Measurements from ENCODE around the gene LDHD. TPM values are rescaled to one million over a fixed set of nuclear protein-coding genes. Genes with fewer than 3 reads are reported as not detected.

Gene LDHD
- total RNA-seq, 6 experiments from 2014 or later = 0.58 to 2.0 (median 0.77) TPM

DNA sequence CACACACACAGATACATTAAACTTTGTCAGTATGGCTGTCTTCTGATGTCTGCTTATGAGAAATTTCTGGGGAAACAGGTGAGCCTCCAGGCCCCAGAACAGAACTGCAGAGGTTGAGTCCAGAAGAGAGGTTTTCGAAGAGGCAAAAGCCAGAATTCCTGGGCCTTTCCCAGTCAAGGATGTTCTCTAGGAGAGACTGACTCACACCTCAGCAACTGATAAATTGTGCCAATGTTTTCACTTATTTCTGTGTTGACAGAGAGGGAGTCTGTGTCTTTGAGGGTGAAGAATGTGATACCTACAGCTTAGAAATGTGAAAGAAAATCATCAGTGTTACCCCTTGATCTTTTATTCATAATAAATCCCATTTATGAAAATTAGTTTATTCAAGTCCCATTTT is 30.3 kb downstream of the LDHD start:
- peaks cover 28% of the 10 kb centered on the region for H3K4me1 Mint-ChIP-seq (ENCODE audit: low read depth)
- H3K4me3 Mint-ChIP-seq = no peak overlapping the region
- no peaks in the 10 kb centered on the region; the same call in 1 of the 2 replicates for H3K27me3 Mint-ChIP-seq (ENCODE audit: insufficient read depth)
- H3K27ac Mint-ChIP-seq = no peak overlapping the region
- peaks cover 8% of the 10 kb centered on the region; the same call in 1 of the 2 replicates for H3K36me3 Mint-ChIP-seq (ENCODE audit: low read depth)
- DNase-seq = no peak
- H3K9me3 Mint-ChIP-seq = no peaks in the 10 kb centered on the region
- TF ChIP-seq, protein P1, sequence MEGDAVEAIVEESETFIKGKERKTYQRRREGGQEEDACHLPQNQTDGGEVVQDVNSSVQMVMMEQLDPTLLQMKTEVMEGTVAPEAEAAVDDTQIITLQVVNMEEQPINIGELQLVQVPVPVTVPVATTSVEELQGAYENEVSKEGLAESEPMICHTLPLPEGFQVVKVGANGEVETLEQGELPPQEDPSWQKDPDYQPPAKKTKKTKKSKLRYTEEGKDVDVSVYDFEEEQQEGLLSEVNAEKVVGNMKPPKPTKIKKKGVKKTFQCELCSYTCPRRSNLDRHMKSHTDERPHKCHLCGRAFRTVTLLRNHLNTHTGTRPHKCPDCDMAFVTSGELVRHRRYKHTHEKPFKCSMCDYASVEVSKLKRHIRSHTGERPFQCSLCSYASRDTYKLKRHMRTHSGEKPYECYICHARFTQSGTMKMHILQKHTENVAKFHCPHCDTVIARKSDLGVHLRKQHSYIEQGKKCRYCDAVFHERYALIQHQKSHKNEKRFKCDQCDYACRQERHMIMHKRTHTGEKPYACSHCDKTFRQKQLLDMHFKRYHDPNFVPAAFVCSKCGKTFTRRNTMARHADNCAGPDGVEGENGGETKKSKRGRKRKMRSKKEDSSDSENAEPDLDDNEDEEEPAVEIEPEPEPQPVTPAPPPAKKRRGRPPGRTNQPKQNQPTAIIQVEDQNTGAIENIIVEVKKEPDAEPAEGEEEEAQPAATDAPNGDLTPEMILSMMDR (IDR thresholded peaks at IDR 0.05) = no peak

DNA sequence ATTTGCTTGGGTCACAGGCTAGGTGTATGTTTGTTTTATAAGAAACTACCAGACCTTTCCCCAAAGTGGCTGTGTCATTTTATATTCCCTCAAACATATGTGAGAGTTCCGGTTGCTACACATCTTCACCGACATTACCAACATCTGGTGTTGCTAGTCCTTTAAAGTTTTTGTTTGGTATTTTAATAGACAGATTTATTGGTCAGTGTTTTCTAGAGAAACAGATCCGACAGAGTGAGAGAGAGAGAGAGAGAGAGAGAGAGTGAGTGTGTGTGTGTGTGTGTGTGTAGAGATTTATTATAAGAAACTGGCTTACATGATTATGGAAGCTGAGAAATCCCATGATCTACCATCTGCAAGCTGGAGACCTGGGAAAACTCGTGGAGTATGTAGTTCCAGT is 31.0 kb downstream of the LDHD start:
- no peaks in the 10 kb centered on the region for H3K9me3 Mint-ChIP-seq
- no peak for DNase-seq
- H3K27ac Mint-ChIP-seq = no peak overlapping the region
- no peak overlapping the region for H3K4me3 Mint-ChIP-seq
- TF ChIP-seq, protein P1 (IDR thresholded peaks at IDR 0.05) = no peak
- H3K4me1 Mint-ChIP-seq (ENCODE audit: low read depth) = peaks cover 30% of the 10 kb centered on the region
- H3K36me3 Mint-ChIP-seq (ENCODE audit: low read depth) = peaks cover 8% of the 10 kb centered on the region; the same call in 1 of the 2 replicates
- H3K27me3 Mint-ChIP-seq (ENCODE audit: insufficient read depth) = no peaks in the 10 kb centered on the region; the same call in 1 of the 2 replicates

DNA sequence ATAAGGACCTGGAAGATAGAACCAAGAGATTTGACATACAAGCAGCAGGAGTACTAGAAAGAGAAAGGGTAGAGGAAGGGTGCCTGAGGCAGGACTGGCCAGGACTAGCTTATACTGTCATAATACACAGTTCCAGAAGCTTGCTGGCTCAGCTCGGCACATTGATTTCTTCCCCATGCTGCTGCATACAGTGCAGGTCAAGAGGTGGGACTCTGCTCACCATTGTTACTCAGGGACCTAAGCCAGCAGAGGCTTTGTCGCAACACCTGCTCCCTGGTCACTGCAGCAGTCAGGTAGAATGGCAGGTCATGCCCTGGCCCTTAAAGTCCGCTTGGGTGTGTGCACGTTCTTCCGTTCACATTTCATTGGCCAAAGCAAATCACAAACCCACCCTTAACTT is 32.8 kb downstream of the LDHD start:
- peaks cover 8% of the 10 kb centered on the region; the same call in 1 of the 2 replicates for H3K36me3 Mint-ChIP-seq (ENCODE audit: low read depth)
- TF ChIP-seq, protein P1 (IDR thresholded peaks at IDR 0.05) = no peak
- H3K27ac Mint-ChIP-seq = no peak overlapping the region
- H3K4me1 Mint-ChIP-seq (ENCODE audit: low read depth) = peaks cover 45% of the 10 kb centered on the region
- no peaks in the 10 kb centered on the region for H3K9me3 Mint-ChIP-seq
- no peak overlapping the region for H3K4me3 Mint-ChIP-seq
- H3K27me3 Mint-ChIP-seq (ENCODE audit: insufficient read depth) = no peaks in the 10 kb centered on the region; the same call in none of the 2 replicates
- no peak for DNase-seq

DNA sequence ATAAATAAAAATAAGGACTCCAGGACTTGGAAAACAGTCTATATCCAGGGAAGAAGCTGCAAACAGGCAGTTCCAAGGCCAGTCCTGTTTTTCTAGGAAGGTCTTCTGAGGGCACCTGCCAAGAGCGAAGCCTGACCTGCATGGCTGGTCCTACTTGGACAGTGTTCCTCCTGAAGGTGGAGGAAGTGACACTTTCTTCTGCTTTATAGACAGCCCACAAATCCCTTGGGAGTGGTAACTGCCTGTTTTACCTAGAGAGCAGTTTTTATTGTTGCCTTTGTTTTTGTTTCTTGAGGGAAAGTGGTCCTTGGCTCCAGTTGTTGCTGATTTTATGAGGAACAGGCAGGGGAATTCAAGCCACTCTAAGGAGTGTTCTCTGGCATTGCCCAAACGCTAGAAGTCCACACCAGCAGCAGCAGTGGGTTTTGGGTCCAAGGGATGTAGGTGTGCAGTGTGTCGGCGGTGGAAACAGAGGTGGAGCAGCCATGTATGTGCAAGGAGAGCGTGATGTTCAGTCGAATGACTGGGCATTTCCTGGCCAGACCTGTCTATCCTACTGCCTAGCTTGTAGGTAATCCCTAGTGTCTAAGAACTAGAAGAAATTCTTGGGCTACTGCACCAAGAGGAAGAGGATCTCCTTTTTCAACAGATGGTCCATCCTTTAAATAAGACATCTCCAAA is 35.3 kb downstream of the LDHD start:
- Mint-ChIP-seq H3K4me3 (no peak overlapping the region), H3K27me3 (ENCODE audit: insufficient read depth) (no peaks in the 10 kb centered on the region; the same call in none of the 2 replicates), H3K9me3 (no peaks in the 10 kb centered on the region), H3K36me3 (ENCODE audit: low read depth) (peaks cover 8% of the 10 kb centered on the region; the same call in 1 of the 2 replicates), H3K27ac (no peak overlapping the region), H3K4me1 (ENCODE audit: low read depth) (peaks cover 33% of the 10 kb centered on the region)
- TF ChIP-seq, protein P1 (IDR thresholded peaks at IDR 0.05) = no peak
- DNase-seq = no peak

DNA sequence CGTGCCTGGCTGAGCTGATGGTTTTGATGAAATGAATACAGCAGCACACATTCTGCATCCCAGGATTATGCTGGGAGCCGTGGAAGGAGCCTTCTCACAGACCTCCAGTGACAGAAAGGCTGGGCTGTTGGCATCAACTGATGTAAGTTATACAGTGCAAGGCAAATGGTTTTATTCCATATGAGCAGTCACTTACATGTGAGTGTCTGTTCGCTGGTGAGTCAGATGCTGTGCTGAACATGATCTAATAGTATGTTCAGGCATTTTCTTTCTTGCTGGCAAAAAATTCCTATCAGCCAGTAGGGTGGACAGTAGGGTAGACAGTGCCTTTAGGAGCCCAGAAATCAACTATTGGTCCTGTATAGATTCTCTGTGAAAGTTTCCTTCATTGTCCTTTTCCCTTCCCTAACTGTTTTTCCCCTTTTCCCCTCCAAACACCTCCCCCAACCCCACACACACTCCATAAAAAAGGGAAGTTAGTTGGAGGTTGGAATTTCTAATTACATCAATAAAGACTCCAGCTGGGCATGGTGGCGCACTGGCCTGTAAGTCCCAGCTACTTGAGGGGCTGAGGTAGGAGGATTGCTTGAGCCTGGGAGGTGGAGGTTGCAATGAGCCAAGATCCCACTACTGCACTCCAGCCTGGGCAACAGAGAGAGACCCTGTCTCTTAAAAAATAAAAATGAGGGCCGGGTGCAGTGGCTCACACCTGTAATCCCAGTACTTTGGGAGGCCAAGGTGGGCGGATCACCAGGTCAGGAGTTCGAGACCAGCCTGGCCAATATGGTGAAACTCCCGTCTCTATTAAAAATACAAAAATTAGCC is 36.2 kb downstream of the LDHD start:
- Mint-ChIP-seq H3K36me3 (ENCODE audit: low read depth) (peaks cover 4% of the 10 kb centered on the region; the same call in 1 of the 2 replicates), H3K9me3 (no peaks in the 10 kb centered on the region), H3K4me1 (ENCODE audit: low read depth) (peaks cover 24% of the 10 kb centered on the region), H3K27me3 (ENCODE audit: insufficient read depth) (no peaks in the 10 kb centered on the region; the same call in none of the 2 replicates), H3K4me3 (no peak overlapping the region), H3K27ac (no peak overlapping the region; the same call in 1 of the 2 replicates)
- peak; percentile 64 for DNase-seq
- TF ChIP-seq, protein P1 (IDR thresholded peaks at IDR 0.05) = no peak
